ENCODE measurements around the gene MAP2K3.
"Not testable (repeated sequence)": the region's sequence is repeated elsewhere in the genome, so short reads cannot be mapped to it uniquely, and the experiment has no call there.

Gene MAP2K3

GRCh38 chr17:21304091-21304490 is 19.6 kb downstream of the MAP2K3 start:
- no peak for DNase-seq
- in situ Hi-C loops (cut with HindIII; ENCODE audit: low pct_ligation_motif_present, low sequenced_read_pairs) = no loop called here
- TF ChIP-seq CTCF (IDR thresholded peaks at IDR 0.05; ENCODE audit: low read depth, low read length, missing control alignments) = no peak

GRCh38 chr17:21304551-21305151 is 20.1 kb downstream of the MAP2K3 start:
- H3K27me3 ChIP-seq (replicated peaks); in situ Hi-C loops (cut with HindIII; ENCODE audit: low pct_ligation_motif_present, low sequenced_read_pairs); H3K4me3 ChIP-seq (ENCODE audit: low read depth, low read length); H3K27ac ChIP-seq; DNase-seq: not testable (repeated sequence)
- H3K36me3 ChIP-seq (replicated peaks) = peaks cover 64% of the 10 kb centered on the region

More at GRCh38 chr17:21304091-21304490, 19.6 kb downstream of the MAP2K3 start:
- H3K36me3 ChIP-seq (replicated peaks) = peaks cover 64% of the 10 kb centered on the region
- no peak overlapping the region for H3K27ac ChIP-seq
- no peaks in the 10 kb centered on the region for H3K27me3 ChIP-seq (replicated peaks)
- H3K4me3 ChIP-seq (ENCODE audit: low read depth, low read length) = no peak overlapping the region

- in situ Hi-C loops (cut with HindIII; ENCODE audit: low pct_ligation_motif_present, low sequenced_read_pairs); H3K4me3 ChIP-seq (ENCODE audit: low read depth, low read length); H3K27ac ChIP-seq; H3K27me3 ChIP-seq (replicated peaks); DNase-seq: not testable (repeated sequence)
- peaks cover 56% of the 10 kb centered on the region for H3K36me3 ChIP-seq (replicated peaks)
These were observed 21.1 kb downstream of the MAP2K3 start for GRCh38 chr17:21305431-21306180.

GRCh38 chr17:21306611-21307272 is 22.2 kb downstream of the MAP2K3 start:
- H3K27ac ChIP-seq; H3K27me3 ChIP-seq (replicated peaks); H3K4me3 ChIP-seq (ENCODE audit: low read depth, low read length); in situ Hi-C loops (cut with HindIII; ENCODE audit: low pct_ligation_motif_present, low sequenced_read_pairs); DNase-seq: not testable (repeated sequence)
- H3K36me3 ChIP-seq (replicated peaks) = peaks cover 45% of the 10 kb centered on the region

GRCh38 chr17:21307273-21307625 is 22.7 kb downstream of the MAP2K3 start:
- H3K27me3 ChIP-seq (replicated peaks); in situ Hi-C loops (cut with HindIII; ENCODE audit: low pct_ligation_motif_present, low sequenced_read_pairs); DNase-seq; H3K27ac ChIP-seq; H3K4me3 ChIP-seq (ENCODE audit: low read depth, low read length): not testable (repeated sequence)
- H3K36me3 ChIP-seq (replicated peaks) = peaks cover 44% of the 10 kb centered on the region

GRCh38 chr17:21308931-21309381 is 24.4 kb downstream of the MAP2K3 start:
- peaks cover 32% of the 10 kb centered on the region for H3K36me3 ChIP-seq (replicated peaks)
- in situ Hi-C loops (cut with HindIII; ENCODE audit: low pct_ligation_motif_present, low sequenced_read_pairs); H3K4me3 ChIP-seq (ENCODE audit: low read depth, low read length); DNase-seq; H3K27me3 ChIP-seq (replicated peaks); H3K27ac ChIP-seq: not testable (repeated sequence)

GRCh38 chr17:21310061-21310765 is 25.7 kb downstream of the MAP2K3 start:
- in situ Hi-C loops (cut with HindIII; ENCODE audit: low pct_ligation_motif_present, low sequenced_read_pairs); H3K27ac ChIP-seq; H3K27me3 ChIP-seq (replicated peaks); H3K4me3 ChIP-seq (ENCODE audit: low read depth, low read length); DNase-seq: not testable (repeated sequence)
- peaks cover 30% of the 10 kb centered on the region for H3K36me3 ChIP-seq (replicated peaks)

GRCh38 chr17:21310766-21311602 is 26.5 kb downstream of the MAP2K3 start:
- H3K4me3 ChIP-seq (ENCODE audit: low read depth, low read length); DNase-seq; in situ Hi-C loops (cut with HindIII; ENCODE audit: low pct_ligation_motif_present, low sequenced_read_pairs); H3K27ac ChIP-seq; H3K27me3 ChIP-seq (replicated peaks): not testable (repeated sequence)
- peaks cover 32% of the 10 kb centered on the region for H3K36me3 ChIP-seq (replicated peaks)
